GM12874 (cell line): Measurements from ENCODE around the gene VDR.
A peak's percentile ranks its signal among the peaks of the same experiment; 100 is the strongest.

ENCODE experiments used
- CTCF ChIP-seq: IDR thresholded peaks from 2 replicates; pipeline ENCODE4 v1.5.1; 2011; ENCODE audit warnings: low read depth, mild to moderate bottlenecking, control low read depth, low read length, moderate library complexity; ENCODE audit not compliant: insufficient read depth

The VDR gene

GRCh38 chr12:47877081-47877480, 27.7 kb downstream of the VDR start:
- no peak for TF ChIP-seq CTCF

- TF ChIP-seq CTCF: no peak
Measured at GRCh38 chr12:47876440-47876960, 28.3 kb downstream of the VDR start.

- no peak for TF ChIP-seq CTCF
Measured at GRCh38 chr12:47875746-47876439, 28.9 kb downstream of the VDR start.

GRCh38 chr12:47874316-47874715, 30.5 kb downstream of the VDR start:
- no peak for TF ChIP-seq CTCF

GRCh38 chr12:47870175-47870781, 34.5 kb downstream of the VDR start:
- peak; percentile 59 for TF ChIP-seq CTCF

GRCh38 chr12:47868552-47869031, 36.2 kb downstream of the VDR start:
- no peak for TF ChIP-seq CTCF

- no peak for TF ChIP-seq CTCF
Measured at GRCh38 chr12:47868041-47868440, 36.8 kb downstream of the VDR start.
